ENCODE results near the gene ZNF155. TPM values are rescaled to one million over a fixed set of nuclear protein-coding genes. Genes with fewer than 3 reads are reported as not detected.

The ZNF155 gene
- total RNA-seq, 1 donor from 2014 or later, result 20.2 TPM

- Mint-ChIP-seq H3K27me3 (ENCODE audit: insufficient read depth, low read depth) (peaks cover 2% of the 10 kb centered on the region), H3K36me3 (peaks cover 18% of the 10 kb centered on the region), H3K4me1 (peaks cover 11% of the 10 kb centered on the region), H3K27ac (peak overlapping the region; percentile 90), H3K9me3 (peaks cover 12% of the 10 kb centered on the region), H3K4me3 (peak overlapping the region; percentile 100)
- Histone ChIP-seq H3K9ac (peak overlapping the region; percentile 36), H3K36me3 (peaks cover 5% of the 10 kb centered on the region), H3K4me1 (peaks cover 7% of the 10 kb centered on the region), H3K4me2 (peak overlapping the region; percentile 91), H3K4me3 (peak overlapping the region; percentile 92), H3F3A (ENCODE audit: low read depth) (no peaks in the 10 kb centered on the region), H3K79me2 (ENCODE audit: low read depth) (peaks cover 9% of the 10 kb centered on the region), H3K27me3 (no peaks in the 10 kb centered on the region), H2AFZ (replicated peaks) (peak overlapping the region; percentile 100), H3K9me3 (ENCODE audit: low read depth) (no peaks in the 10 kb centered on the region), H4K20me1 (ENCODE audit: low read depth) (no peaks in the 10 kb centered on the region), H3K27ac (no peak overlapping the region)
- no peak for DNase-seq (ENCODE audit: low spot score)
- TF ChIP-seq CTCF (IDR thresholded peaks at IDR 0.05) (no peak), EZH2phosphoT487 (IDR thresholded peaks at IDR 0.05) (no peak), EZH2 (IDR thresholded peaks at IDR 0.05) (no peak)
These were observed 18.2 kb downstream of the ZNF155 start for GRCh38 chr19:44002212-44002565.

- Histone ChIP-seq H3K9ac (peak within 1 kb of the TSS; percentile 36), H2AFZ (replicated peaks) (peak within 1 kb of the TSS; percentile 100), H3K79me2 (ENCODE audit: low read depth) (peaks cover 9% of the 10 kb centered on the region), H3K9me3 (ENCODE audit: low read depth) (no peaks in the 10 kb centered on the region), H3K4me2 (peak within 1 kb of the TSS; percentile 91), H3K36me3 (peaks cover 5% of the 10 kb centered on the region), H3F3A (ENCODE audit: low read depth) (no peaks in the 10 kb centered on the region), H3K27me3 (no peaks in the 10 kb centered on the region), H3K4me3 (peak within 1 kb of the TSS; percentile 92), H3K4me1 (peaks cover 7% of the 10 kb centered on the region), H3K27ac (no peak within 1 kb of the TSS), H4K20me1 (ENCODE audit: low read depth) (no peaks in the 10 kb centered on the region)
- Mint-ChIP-seq H3K27ac (peak within 1 kb of the TSS; percentile 90), H3K9me3 (peaks cover 13% of the 10 kb centered on the region), H3K36me3 (peaks cover 24% of the 10 kb centered on the region), H3K4me1 (peaks cover 11% of the 10 kb centered on the region), H3K4me3 (peak within 1 kb of the TSS; percentile 100), H3K27me3 (ENCODE audit: insufficient read depth, low read depth) (no peaks in the 10 kb centered on the region)
- DNase-seq (ENCODE audit: low spot score), result peak; percentile 97
- TF ChIP-seq CTCF (IDR thresholded peaks at IDR 0.05), result no peak
- no peak for TF ChIP-seq EZH2 (IDR thresholded peaks at IDR 0.05)
- TF ChIP-seq EZH2phosphoT487 (IDR thresholded peaks at IDR 0.05), result no peak
These were observed 18.8 kb downstream of the ZNF155 start, which contains the start of gene ZNF230 for GRCh38 chr19:44002566-44003460. Gene ZNF230 (plus strand): TSS chr19:44002957. CDS start chr19:44007079, 4,122 bp downstream.

GRCh38 chr19:44003461-44004009 lies 19.5 kb downstream of the ZNF155 start:
- Mint-ChIP-seq H3K4me3 (peak overlapping the region; percentile 100), H3K36me3 (peaks cover 27% of the 10 kb centered on the region), H3K4me1 (peaks cover 11% of the 10 kb centered on the region), H3K9me3 (peaks cover 17% of the 10 kb centered on the region), H3K27ac (no peak overlapping the region), H3K27me3 (ENCODE audit: insufficient read depth, low read depth) (no peaks in the 10 kb centered on the region)
- H3K27ac ChIP-seq, result no peak overlapping the region
- peak overlapping the region; percentile 91 for H3K4me2 ChIP-seq
- peaks cover 9% of the 10 kb centered on the region for H3K79me2 ChIP-seq (ENCODE audit: low read depth)
- no peak for TF ChIP-seq CTCF (IDR thresholded peaks at IDR 0.05)
- no peak for TF ChIP-seq EZH2 (IDR thresholded peaks at IDR 0.05)
- TF ChIP-seq EZH2phosphoT487 (IDR thresholded peaks at IDR 0.05), result no peak
- no peaks in the 10 kb centered on the region for H3K27me3 ChIP-seq
- no peak overlapping the region for H3K9ac ChIP-seq
- peaks cover 7% of the 10 kb centered on the region for H3K4me1 ChIP-seq
- no peaks in the 10 kb centered on the region for H3F3A ChIP-seq (ENCODE audit: low read depth)
- DNase-seq (ENCODE audit: low spot score), result peak; percentile 33
- H4K20me1 ChIP-seq (ENCODE audit: low read depth), result no peaks in the 10 kb centered on the region
- peaks cover 6% of the 10 kb centered on the region for H3K36me3 ChIP-seq
- peak overlapping the region; percentile 92 for H3K4me3 ChIP-seq
- H2AFZ ChIP-seq (replicated peaks), result peak overlapping the region; percentile 98
- H3K9me3 ChIP-seq (ENCODE audit: low read depth), result no peaks in the 10 kb centered on the region

Data from neural progenitor cell (in vitro differentiated cells).